GM12864 (cell line): ENCODE measurements around the gene DENND6A.

Experiments
- DNase-seq: peaks from one replicate; pipeline ENCODE4 v3.0.0-alpha.2; 2011; ENCODE audit warnings: low read depth
- H3K4me3 ChIP-seq: 2 replicates; pipeline ENCODE4 v1.5.1; 2011; ENCODE audit warnings: mild to moderate bottlenecking, low read depth, low read length, control low read depth
- CTCF ChIP-seq: IDR thresholded peaks from 2 replicates; pipeline ENCODE4 v1.5.1; 2011; ENCODE audit warnings: low read depth, mild to moderate bottlenecking, moderate library complexity, low read length, control low read depth, inconsistent platforms; ENCODE audit errors: missing control alignments

The DENND6A gene

GRCh38 chr3:57692396-57693147 lies at the start of gene DENND6A:
TSS of gene DENND6A (minus strand) at chr3:57693077. CDS start at chr3:57693018, 59 bp downstream.
- peak; percentile 64 for DNase-seq
- peak within 1 kb of the TSS; percentile 95 for H3K4me3 ChIP-seq
- no peak for TF ChIP-seq CTCF

GRCh38 chr3:57740027-57740426 lies 47.1 kb upstream of the DENND6A start:
- no peak for DNase-seq
- H3K4me3 ChIP-seq, result no peak overlapping the region
- TF ChIP-seq CTCF, result no peak

DNA sequence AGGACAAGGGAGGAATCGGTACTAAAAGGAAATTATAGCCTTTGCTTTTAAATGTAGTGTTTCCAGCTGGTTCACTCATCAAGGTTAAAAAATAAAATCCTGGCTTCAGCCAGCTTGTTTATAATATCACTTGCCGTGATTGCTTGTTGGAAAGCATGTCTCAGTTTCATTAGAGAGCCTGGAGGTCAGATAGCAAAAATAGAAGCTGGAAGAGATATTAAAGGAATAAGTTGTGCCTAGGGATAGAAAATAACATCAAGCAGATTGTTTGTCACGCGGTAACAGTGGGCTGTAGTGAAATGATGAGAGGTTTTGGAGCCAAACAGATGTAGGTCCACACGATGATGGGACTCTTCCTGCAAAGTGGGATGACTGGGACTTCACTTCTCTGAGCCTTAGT lies 45.5 kb upstream of the DENND6A start:
- TF ChIP-seq CTCF, result no peak
- DNase-seq, result no peak
- H3K4me3 ChIP-seq, result no peak overlapping the region

- no peak for DNase-seq
- no peak for TF ChIP-seq CTCF
- H3K4me3 ChIP-seq, result no peak overlapping the region
Observed at GRCh38 chr3:57737840-57738239, 45.0 kb upstream of the DENND6A start.

- TF ChIP-seq CTCF, result no peak
- H3K4me3 ChIP-seq, result no peak overlapping the region
- no peak for DNase-seq
Observed at GRCh38 chr3:57735405-57735804, 42.5 kb upstream of the DENND6A start.

DNA sequence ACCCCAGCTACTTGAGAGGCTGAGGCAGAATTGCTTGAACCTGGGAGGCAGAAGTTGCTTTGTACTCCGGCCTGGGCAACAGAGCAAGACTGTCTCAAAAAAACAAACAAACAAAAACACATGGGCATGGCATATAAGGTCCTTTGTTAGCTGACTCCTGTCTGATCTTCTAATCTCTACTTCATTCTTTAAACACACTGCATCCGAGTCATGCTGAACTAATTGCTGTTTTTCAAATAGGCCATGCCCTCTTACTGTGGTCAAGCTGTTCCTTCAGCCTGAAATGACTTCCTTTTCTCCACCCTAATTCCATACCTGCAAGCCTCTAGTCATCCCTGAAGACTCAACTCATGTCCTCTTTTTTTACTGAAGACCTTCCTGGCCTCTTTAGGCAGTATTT lies 40.9 kb upstream of the DENND6A start:
- no peak for TF ChIP-seq CTCF
- H3K4me3 ChIP-seq, result no peak overlapping the region
- no peak for DNase-seq

- H3K4me3 ChIP-seq, result no peak overlapping the region
- TF ChIP-seq CTCF, result no peak
- DNase-seq, result no peak
Observed at GRCh38 chr3:57731311-57731710, 38.4 kb upstream of the DENND6A start.
